ENCODE results near the gene SYTL5.

Gene SYTL5

DNA sequence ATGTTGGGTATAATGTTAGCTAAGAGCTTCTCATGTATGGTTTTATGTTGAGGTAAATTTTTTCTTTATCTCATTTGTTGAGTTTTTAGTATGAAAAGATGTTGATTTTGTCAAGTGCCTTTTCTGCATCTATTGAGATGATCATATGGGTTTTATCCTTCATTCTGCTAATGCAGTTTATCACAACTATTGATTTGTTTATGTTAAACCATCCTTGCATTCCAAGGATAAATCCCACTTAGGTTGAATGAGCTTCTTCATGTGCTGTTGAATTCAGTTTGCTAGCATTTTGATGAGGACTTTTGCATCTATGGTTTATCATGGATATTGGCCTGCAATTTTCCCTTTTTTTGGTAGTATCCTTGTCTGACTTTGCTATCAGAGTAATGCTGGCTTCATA, 93.3 kb downstream of the SYTL5 start:
- Mint-ChIP-seq H3K4me3 (no peak overlapping the region), H3K36me3 (no peaks in the 10 kb centered on the region), H3K27ac (no peak overlapping the region), H3K4me1 (no peaks in the 10 kb centered on the region), H3K9me3 (no peaks in the 10 kb centered on the region), H3K27me3 (no peaks in the 10 kb centered on the region)
- no peak for ATAC-seq

DNA sequence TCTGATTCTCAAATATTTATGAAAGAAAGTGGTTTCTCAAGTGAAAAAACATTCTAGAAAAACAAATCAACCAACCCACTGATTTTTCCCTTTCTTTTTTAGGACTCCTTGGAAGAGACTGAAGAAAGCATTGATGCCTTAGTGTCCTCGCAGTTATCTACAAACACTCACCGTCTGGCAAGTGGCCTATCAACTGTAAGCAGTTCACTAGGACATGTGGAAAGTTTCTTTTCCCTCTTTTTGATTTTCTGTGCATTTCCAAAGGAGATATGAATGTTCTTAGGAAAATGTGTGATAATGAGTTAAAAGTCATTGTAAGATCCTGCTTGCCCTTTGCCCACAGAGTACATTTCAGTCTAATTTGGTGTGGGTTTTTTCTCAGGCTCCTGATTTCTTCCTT, 95.9 kb downstream of the SYTL5 start:
- no peak overlapping the region for H3K4me3 Mint-ChIP-seq
- no peak for ATAC-seq
- H3K27ac Mint-ChIP-seq: no peak overlapping the region
- H3K27me3 Mint-ChIP-seq: no peaks in the 10 kb centered on the region
- no peaks in the 10 kb centered on the region for H3K4me1 Mint-ChIP-seq
- H3K9me3 Mint-ChIP-seq: no peaks in the 10 kb centered on the region
- no peaks in the 10 kb centered on the region for H3K36me3 Mint-ChIP-seq

DNA sequence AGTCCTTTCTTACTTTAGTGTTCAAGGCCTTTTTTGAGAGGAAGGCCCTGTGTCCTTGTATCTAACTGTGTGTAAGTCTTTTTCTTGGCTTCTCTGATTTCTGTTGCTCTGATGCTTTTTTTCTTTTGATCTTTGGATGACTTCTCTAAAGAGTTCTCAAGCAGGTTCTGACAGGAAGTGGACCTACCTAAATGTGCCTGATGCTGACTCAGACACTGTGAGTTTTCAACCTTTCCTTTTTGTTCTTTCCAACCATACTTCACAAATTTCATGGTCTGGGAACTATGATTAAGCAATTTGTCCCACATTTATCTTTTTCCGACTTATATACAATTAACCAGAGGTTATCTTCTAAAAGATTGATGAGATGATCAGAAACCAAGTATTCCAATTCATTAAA, 96.5 kb downstream of the SYTL5 start:
- H3K4me3 Mint-ChIP-seq: no peak overlapping the region

DNA sequence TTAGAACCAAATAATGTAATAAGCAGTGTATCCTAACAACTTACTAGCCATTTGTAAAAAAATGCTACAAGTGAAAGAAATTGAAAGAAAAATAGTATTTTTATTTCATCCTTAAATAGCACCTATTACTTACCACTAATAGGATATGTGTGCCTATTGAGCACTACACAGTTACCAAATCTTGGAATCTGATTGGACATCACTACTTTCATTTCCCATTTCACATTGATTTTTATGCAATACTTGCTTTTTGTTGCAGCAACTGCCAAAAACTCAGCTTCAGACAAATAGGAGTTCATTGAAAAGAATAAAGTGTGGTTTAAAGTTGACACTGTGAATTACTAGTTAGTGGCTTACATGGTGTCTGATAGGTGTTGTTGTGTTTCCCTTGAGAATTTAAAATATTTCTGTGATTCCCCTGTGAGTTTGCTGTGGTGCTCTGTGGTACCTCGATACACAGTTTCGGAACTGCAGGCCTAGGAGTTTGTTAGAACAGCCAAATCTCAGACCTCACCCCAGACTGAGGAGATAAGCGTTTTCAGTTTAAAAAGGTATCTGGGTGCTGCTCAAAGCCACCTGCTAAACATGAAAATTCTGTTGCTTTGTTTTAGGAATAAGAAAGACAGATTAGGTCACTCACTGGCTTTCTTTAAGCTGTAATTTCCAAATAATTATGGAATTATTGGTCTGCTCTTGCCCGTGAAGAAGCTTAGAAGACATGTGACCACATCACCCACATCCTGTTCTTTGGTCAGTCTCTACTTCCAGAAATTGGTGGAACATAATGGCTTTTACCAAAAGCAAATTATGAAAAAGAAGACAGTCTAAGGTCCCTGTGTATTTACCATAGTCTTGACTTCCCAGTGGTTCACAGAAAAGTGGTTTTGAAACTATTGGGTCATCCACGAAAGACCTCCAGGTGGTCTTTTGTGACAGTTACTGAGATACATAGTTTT, 97.8 kb downstream of the SYTL5 start:
- Mint-ChIP-seq H3K4me3 (no peak overlapping the region), H3K36me3 (no peaks in the 10 kb centered on the region), H3K9me3 (no peaks in the 10 kb centered on the region), H3K27me3 (no peaks in the 10 kb centered on the region), H3K27ac (no peak overlapping the region), H3K4me1 (no peaks in the 10 kb centered on the region)
- ATAC-seq: peak; percentile 58

More for the DNA sequence above, 96.5 kb downstream of the SYTL5 start:
- H3K4me1 Mint-ChIP-seq: no peaks in the 10 kb centered on the region
- H3K36me3 Mint-ChIP-seq: no peaks in the 10 kb centered on the region
- H3K27me3 Mint-ChIP-seq: no peaks in the 10 kb centered on the region
- no peak overlapping the region for H3K27ac Mint-ChIP-seq
- ATAC-seq: no peak
- no peaks in the 10 kb centered on the region for H3K9me3 Mint-ChIP-seq

DNA sequence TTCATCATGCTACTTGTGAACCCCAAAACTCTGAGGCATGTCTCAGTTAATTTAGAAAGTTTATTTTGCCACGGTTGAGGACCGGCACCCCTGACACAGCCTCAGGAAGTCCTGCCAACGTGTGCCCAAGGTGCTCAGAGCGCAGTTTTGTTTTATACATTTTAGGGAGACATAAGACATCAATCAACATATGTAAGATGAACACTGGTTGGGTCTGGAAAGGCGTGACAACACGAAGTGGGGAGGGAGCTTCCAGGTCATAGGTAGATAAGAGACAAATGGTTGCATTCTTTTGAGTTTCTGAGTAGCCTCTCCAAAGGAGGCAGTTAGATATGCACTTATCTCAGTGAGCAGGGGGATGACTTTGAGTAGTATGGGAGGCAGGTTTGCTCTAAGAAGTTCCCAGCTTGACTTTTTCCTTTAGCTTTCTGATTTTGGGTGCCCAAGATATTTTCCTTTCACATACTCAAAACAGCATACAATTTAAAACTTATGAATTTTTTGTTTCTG, 98.9 kb downstream of the SYTL5 start:
- H3K9me3 Mint-ChIP-seq: no peaks in the 10 kb centered on the region
- H3K27me3 Mint-ChIP-seq: no peaks in the 10 kb centered on the region
- H3K36me3 Mint-ChIP-seq: no peaks in the 10 kb centered on the region

DNA sequence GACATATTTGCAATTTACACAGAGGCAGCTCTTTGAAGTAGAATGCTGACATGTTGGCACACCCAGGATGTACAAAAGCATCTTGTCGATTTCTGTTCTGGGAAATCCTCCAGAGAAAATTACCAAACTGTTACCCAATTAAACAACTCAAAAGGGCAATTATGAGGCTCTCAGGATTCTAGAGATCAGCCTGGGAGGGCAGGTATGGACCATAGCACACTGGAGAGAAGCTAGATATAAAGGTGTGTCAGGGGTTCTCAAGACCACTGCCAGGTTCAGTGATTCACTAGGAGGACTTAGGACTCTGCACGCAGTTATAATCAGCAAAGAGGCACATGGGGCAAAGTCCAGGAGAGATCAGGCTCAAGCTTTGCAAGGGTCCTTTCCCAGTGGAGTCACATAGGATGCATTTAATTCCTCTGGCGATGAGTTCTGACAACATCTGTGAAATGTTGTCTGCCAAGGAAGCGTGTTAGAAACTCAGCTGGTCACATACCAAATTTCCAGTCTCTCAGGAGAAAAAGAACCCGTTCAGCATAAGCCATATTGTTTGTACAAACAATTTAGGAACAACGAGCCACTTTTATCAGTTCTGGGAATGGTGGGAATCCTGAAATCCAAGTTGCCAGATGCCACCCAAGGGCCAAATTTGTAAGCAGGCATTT, 100.8 kb downstream of the SYTL5 start:
- no peaks in the 10 kb centered on the region for H3K27me3 Mint-ChIP-seq
- H3K4me3 Mint-ChIP-seq: no peak overlapping the region
- ATAC-seq: no peak
- H3K27ac Mint-ChIP-seq: no peak overlapping the region
- H3K4me1 Mint-ChIP-seq: no peaks in the 10 kb centered on the region
- H3K9me3 Mint-ChIP-seq: no peaks in the 10 kb centered on the region
- no peaks in the 10 kb centered on the region for H3K36me3 Mint-ChIP-seq

More for the DNA sequence above, 98.9 kb downstream of the SYTL5 start:
- Mint-ChIP-seq H3K4me1 (no peaks in the 10 kb centered on the region), H3K4me3 (no peak overlapping the region), H3K27ac (no peak overlapping the region)
- no peak for ATAC-seq

DNA sequence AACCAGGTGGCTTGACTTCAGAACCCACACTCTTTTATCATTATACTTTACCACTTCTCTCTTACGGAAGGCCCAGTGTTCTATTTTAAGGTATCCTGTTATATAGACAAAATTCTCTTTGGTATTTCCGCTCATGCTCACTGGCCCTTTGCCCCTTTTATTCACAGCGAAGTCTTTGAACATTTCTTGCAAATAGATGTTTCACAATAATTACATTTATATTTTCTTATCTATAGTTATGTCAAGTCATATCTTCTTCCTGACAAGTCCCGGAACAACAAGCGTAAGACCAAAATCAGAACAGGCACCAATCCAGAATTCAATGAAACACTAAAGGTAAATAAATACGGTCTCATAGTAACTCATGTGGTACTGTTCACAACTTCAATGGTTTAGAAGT, 102.0 kb downstream of the SYTL5 start:
- no peak overlapping the region for H3K4me3 Mint-ChIP-seq
- no peaks in the 10 kb centered on the region for H3K9me3 Mint-ChIP-seq
- no peak overlapping the region for H3K27ac Mint-ChIP-seq
- no peaks in the 10 kb centered on the region for H3K36me3 Mint-ChIP-seq
- no peaks in the 10 kb centered on the region for H3K4me1 Mint-ChIP-seq
- H3K27me3 Mint-ChIP-seq: no peaks in the 10 kb centered on the region
- ATAC-seq: no peak

DNA sequence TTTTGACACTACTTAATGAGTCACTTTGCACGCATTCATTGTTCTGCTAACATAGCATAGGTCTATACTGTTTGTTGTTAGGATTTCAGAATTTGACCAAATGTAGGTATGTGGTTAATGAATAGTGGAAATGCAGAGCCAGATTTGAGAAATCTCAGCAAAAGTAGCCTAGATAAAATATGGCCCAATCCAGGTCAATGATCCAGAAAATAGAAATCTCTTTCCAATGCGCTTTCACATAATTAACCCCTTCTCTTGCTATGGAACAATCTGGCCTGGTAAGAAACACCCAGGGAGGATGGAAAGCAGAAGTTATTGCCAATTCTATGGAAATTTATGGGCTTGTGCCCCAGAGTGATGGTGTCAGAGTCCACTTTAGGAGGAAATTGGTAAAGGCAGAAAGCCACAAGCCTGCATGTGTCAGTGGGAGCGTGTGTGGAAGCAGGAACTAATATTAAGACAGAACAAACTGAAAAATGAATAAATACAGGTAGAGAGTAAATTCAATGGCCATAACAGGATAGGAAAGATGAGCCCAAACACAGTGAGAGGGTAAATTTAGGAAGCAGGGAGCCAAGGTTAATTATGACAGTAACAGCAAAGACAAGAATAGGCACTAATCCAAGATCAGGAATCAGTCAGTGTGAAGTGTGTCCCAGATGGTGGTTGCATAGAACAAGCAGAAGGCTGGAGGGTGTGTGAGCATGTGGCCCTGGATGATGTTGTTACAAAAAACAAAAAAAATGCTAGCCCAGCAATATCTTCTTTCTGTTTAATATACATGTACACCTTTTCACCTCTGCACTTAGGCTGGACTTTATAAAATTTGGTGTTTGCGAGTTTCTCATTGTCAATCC, 102.9 kb downstream of the SYTL5 start:
- Mint-ChIP-seq H3K27ac (no peak overlapping the region), H3K36me3 (no peaks in the 10 kb centered on the region), H3K27me3 (no peaks in the 10 kb centered on the region), H3K4me1 (no peaks in the 10 kb centered on the region), H3K9me3 (no peaks in the 10 kb centered on the region), H3K4me3 (no peak overlapping the region)
- ATAC-seq: no peak

DNA sequence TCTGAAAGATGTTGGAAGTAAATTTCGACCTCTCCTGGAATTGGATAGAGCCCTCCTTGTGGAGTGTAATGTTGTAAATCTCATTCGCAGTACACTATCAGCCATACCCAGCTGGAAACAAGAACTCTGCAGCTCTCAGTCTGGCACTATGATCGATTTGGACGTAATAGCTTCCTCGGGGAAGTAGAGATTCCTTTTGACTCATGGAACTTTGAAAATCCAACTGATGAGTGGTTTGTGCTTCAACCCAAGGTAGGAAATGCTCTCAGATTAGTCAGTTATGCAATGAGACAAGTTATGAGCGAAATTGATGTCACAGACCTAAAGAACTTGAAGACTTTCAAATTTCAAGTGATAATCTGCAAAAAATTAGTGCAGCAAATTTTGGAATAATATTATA, 103.9 kb downstream of the SYTL5 start:
- no peak for ATAC-seq
- Mint-ChIP-seq H3K27me3 (no peaks in the 10 kb centered on the region), H3K9me3 (no peaks in the 10 kb centered on the region), H3K27ac (no peak overlapping the region), H3K36me3 (no peaks in the 10 kb centered on the region), H3K4me1 (no peaks in the 10 kb centered on the region), H3K4me3 (no peak overlapping the region)

DNA sequence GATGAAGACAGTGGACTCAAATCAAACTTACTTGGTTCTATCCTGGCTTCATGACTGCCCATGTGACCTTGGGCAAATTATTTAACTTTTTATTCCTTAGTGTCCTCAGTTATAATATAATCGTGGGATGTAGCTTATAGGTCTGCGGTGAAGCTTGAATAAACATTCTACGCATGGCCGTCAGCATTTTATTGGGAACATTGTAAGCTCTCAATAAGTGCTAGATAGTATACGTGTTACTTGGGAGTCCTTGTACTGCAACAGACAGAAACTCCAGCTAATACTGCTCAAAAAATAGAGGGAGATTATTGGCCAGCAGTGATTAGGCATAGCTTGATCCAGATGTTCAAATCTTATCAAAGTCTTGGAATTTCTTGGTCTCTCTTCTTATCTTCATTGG, 104.8 kb downstream of the SYTL5 start:
- Mint-ChIP-seq H3K9me3 (no peaks in the 10 kb centered on the region), H3K4me3 (no peak overlapping the region), H3K27me3 (no peaks in the 10 kb centered on the region), H3K36me3 (no peaks in the 10 kb centered on the region), H3K27ac (no peak overlapping the region), H3K4me1 (no peaks in the 10 kb centered on the region)
- ATAC-seq: no peak

DNA sequence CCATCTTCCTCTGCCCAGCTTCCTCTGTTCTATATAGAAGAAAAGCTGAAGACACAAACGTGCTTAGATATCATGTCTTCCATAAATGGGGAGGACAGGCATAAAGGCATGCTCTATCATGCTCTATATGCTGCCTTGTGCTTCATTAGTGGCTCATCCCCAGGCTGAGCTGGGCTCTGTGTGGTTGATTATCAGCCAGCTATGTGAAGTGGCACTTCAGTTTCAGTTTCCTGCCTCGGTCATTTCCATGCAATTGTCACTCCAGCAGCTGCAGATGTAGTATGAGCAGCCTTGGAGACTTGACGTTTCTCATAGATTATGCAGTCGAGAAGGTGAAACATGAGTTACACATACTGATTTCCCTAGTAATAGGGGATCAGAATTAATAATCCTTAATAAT, 106.2 kb downstream of the SYTL5 start:
- no peaks in the 10 kb centered on the region for H3K4me1 Mint-ChIP-seq
- H3K9me3 Mint-ChIP-seq: no peaks in the 10 kb centered on the region
- H3K4me3 Mint-ChIP-seq: no peak overlapping the region
- ATAC-seq: no peak
- H3K36me3 Mint-ChIP-seq: no peaks in the 10 kb centered on the region
- no peak overlapping the region for H3K27ac Mint-ChIP-seq
- H3K27me3 Mint-ChIP-seq: no peaks in the 10 kb centered on the region

DNA sequence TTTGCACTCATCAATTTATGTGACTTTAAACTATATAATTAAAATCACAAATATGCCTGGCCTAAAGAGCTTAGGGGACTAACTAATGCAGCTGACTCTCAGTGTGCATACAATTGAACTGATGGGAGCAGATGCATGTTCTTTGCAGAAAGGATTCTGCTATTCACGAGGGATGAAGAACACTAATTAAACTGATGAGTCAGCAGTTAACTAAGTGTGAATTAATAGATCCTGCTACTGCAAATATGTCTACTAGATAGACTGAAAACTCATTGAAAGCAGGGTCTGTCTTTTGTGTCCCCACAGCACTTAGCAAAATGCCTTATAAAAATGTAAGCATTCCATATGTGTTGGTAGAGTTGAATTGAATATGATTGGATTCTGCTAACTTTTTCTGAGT, 110.4 kb downstream of the SYTL5 start:
- H3K27ac Mint-ChIP-seq: no peak overlapping the region
- H3K9me3 Mint-ChIP-seq: no peaks in the 10 kb centered on the region
- H3K27me3 Mint-ChIP-seq: no peaks in the 10 kb centered on the region
- H3K36me3 Mint-ChIP-seq: no peaks in the 10 kb centered on the region
- no peak for ATAC-seq
- H3K4me1 Mint-ChIP-seq: no peaks in the 10 kb centered on the region
- H3K4me3 Mint-ChIP-seq: no peak overlapping the region

DNA sequence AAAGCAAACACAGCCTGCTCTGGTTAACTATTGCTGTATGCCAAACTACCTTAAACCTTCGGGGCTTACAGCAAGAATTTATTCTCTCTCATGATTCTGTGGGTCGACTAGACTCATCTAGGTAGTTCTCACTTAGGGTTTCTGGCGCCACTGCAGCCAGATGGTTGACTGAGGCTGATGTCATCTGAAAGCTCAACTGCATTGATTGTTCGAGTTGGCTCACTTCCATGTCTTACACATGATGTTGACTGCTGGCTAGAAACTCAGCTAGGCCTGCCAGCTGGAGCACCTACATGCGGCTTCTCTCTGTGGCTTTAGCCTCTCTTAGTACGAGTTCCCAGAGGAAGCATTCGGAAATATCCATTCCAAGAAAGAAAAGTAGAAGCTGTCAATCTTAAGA, 111.1 kb downstream of the SYTL5 start:
- no peaks in the 10 kb centered on the region for H3K27me3 Mint-ChIP-seq
- no peak for ATAC-seq

DNA sequence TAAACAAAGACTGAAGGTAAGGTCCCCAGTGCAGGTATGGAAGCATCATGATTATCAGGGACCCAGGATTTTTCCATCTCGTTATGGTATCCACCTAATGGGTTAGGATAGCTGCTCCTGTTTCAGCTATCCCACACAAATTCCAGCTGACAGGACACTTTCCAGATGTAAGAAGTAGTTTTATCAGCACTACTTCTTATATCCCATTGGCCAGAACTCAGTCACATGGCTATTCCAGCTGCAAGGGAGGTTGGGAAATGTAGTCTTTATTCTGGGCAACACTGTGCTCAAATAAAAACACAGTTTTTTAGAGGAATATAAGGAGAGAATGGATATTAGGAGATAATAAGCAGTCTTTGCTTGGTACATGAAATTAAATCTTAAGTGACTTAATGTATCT, 117.6 kb downstream of the SYTL5 start:
- Mint-ChIP-seq H3K27me3 (no peaks in the 10 kb centered on the region), H3K4me1 (no peaks in the 10 kb centered on the region), H3K27ac (no peak overlapping the region), H3K4me3 (no peak overlapping the region), H3K9me3 (no peaks in the 10 kb centered on the region), H3K36me3 (no peaks in the 10 kb centered on the region)
- ATAC-seq: no peak

More for the DNA sequence above, 111.1 kb downstream of the SYTL5 start:
- no peaks in the 10 kb centered on the region for H3K9me3 Mint-ChIP-seq
- no peak overlapping the region for H3K4me3 Mint-ChIP-seq
- H3K4me1 Mint-ChIP-seq: no peaks in the 10 kb centered on the region
- no peaks in the 10 kb centered on the region for H3K36me3 Mint-ChIP-seq
- no peak overlapping the region for H3K27ac Mint-ChIP-seq

DNA sequence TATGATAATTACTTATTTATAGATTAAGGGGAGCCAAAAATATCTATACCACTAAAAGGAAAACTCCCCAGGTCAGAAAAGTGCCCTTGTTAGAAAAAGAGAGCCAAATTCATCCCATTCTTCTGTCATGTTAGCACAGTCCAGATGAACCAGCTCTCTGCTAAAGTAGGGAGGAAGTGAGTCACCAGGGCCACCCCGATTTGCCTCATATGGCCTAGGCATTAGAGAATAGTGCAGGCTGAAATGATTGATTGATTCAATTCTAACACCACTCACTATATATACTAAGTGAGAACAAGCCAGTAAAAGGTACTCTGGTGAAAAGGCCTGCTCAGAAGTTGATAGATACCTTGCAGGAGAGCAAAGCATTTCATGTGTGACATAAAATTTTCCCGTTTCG, 119.8 kb downstream of the SYTL5 start:
- Mint-ChIP-seq H3K27ac (no peak overlapping the region), H3K9me3 (no peaks in the 10 kb centered on the region), H3K36me3 (no peaks in the 10 kb centered on the region), H3K27me3 (peaks cover 17% of the 10 kb centered on the region), H3K4me1 (no peaks in the 10 kb centered on the region), H3K4me3 (no peak overlapping the region)
- ATAC-seq: no peak

All from stimulated activated memory B cell treated with anti-CD40 and anti-IgM and Interleukin-4, amounts not matched to agents 10 μg/mL and 1 μg/mL and 100 μg/mL, for 72 hours (primary cell).